ENCODE results near the gene DSP.

DSP gene

GRCh38 chr6:7544597-7544996 is 3.1 kb downstream of the DSP start:
- Histone ChIP-seq H3K9me3 (ENCODE audit: insufficient read depth, low read length, severe bottlenecking) (no peaks in the 10 kb centered on the region), H3K27ac (ENCODE audit: low read length) (no peak overlapping the region), H3K4me3 (ENCODE audit: low read depth in 1 of 2, low read length in 2 of 2) (no peak overlapping the region), H3K27me3 (ENCODE audit: insufficient read depth, low read length, poor library complexity) (peaks cover 34% of the 10 kb centered on the region), H3K9ac (ENCODE audit: low read depth, low read length) (no peak overlapping the region), H2AFZ (ENCODE audit: low read depth, low read length) (no peak overlapping the region), H3K4me1 (ENCODE audit: insufficient read depth, low read length) (no peaks in the 10 kb centered on the region), H3K4me2 (ENCODE audit: insufficient read depth, low read length) (no peak overlapping the region), H4K20me1 (ENCODE audit: insufficient read depth, low read length) (no peaks in the 10 kb centered on the region), H3K79me2 (ENCODE audit: insufficient read depth, low read length) (no peaks in the 10 kb centered on the region), H3K36me3 (ENCODE audit: insufficient read depth, low read length) (no peaks in the 10 kb centered on the region)
- no peak for ATAC-seq (ENCODE audit: insufficient read depth, low read depth)
- no peak for DNase-seq
- TF ChIP-seq CTCF (IDR thresholded peaks at IDR 0.05; ENCODE audit: borderline replicate concordance, extremely low read depth, low read length, poor library complexity, severe bottlenecking) (no peak), EZH2 (IDR thresholded peaks at IDR 0.05; ENCODE audit: borderline replicate concordance, low read depth, low read length, severe bottlenecking) (no peak)

- Histone ChIP-seq H3K4me3 (ENCODE audit: low read depth in 1 of 2, low read length in 2 of 2) (no peak overlapping the region), H3K9ac (ENCODE audit: low read depth, low read length) (no peak overlapping the region), H3K27ac (ENCODE audit: low read length) (no peak overlapping the region)
Observed at GRCh38 chr6:7545316-7546019, 4.0 kb downstream of the DSP start.

GRCh38 chr6:7546020-7546369 is 4.5 kb downstream of the DSP start:
- DNase-seq (no peak), ATAC-seq (ENCODE audit: insufficient read depth, low read depth) (no peak)
- Histone ChIP-seq H2AFZ (ENCODE audit: low read depth, low read length) (no peak overlapping the region), H3K4me3 (ENCODE audit: low read depth in 1 of 2, low read length in 2 of 2) (no peak overlapping the region), H3K27ac (ENCODE audit: low read length) (no peak overlapping the region), H3K9me3 (ENCODE audit: insufficient read depth, low read length, severe bottlenecking) (no peaks in the 10 kb centered on the region), H3K79me2 (ENCODE audit: insufficient read depth, low read length) (no peaks in the 10 kb centered on the region), H4K20me1 (ENCODE audit: insufficient read depth, low read length) (no peaks in the 10 kb centered on the region), H3K36me3 (ENCODE audit: insufficient read depth, low read length) (no peaks in the 10 kb centered on the region), H3K4me1 (ENCODE audit: insufficient read depth, low read length) (no peaks in the 10 kb centered on the region), H3K27me3 (ENCODE audit: insufficient read depth, low read length, poor library complexity) (peaks cover 34% of the 10 kb centered on the region), H3K4me2 (ENCODE audit: insufficient read depth, low read length) (no peak overlapping the region), H3K9ac (ENCODE audit: low read depth, low read length) (no peak overlapping the region)
- no peak for TF ChIP-seq EZH2 (IDR thresholded peaks at IDR 0.05; ENCODE audit: borderline replicate concordance, low read depth, low read length, severe bottlenecking)
- TF ChIP-seq CTCF (IDR thresholded peaks at IDR 0.05; ENCODE audit: borderline replicate concordance, extremely low read depth, low read length, poor library complexity, severe bottlenecking) = no peak

More at GRCh38 chr6:7545316-7546019, 4.0 kb downstream of the DSP start:
- no peak overlapping the region for H3K4me2 ChIP-seq (ENCODE audit: insufficient read depth, low read length)
- DNase-seq (no peak), ATAC-seq (ENCODE audit: insufficient read depth, low read depth) (no peak)
- H4K20me1 ChIP-seq (ENCODE audit: insufficient read depth, low read length) = no peaks in the 10 kb centered on the region
- H3K9me3 ChIP-seq (ENCODE audit: insufficient read depth, low read length, severe bottlenecking) = no peaks in the 10 kb centered on the region
- TF ChIP-seq EZH2 (IDR thresholded peaks at IDR 0.05; ENCODE audit: borderline replicate concordance, low read depth, low read length, severe bottlenecking) (no peak), CTCF (IDR thresholded peaks at IDR 0.05; ENCODE audit: borderline replicate concordance, extremely low read depth, low read length, poor library complexity, severe bottlenecking) (no peak)
- H2AFZ ChIP-seq (ENCODE audit: low read depth, low read length) = no peak overlapping the region
- H3K27me3 ChIP-seq (ENCODE audit: insufficient read depth, low read length, poor library complexity) = peaks cover 34% of the 10 kb centered on the region
- no peaks in the 10 kb centered on the region for H3K36me3 ChIP-seq (ENCODE audit: insufficient read depth, low read length)
- H3K4me1 ChIP-seq (ENCODE audit: insufficient read depth, low read length) = no peaks in the 10 kb centered on the region
- no peaks in the 10 kb centered on the region for H3K79me2 ChIP-seq (ENCODE audit: insufficient read depth, low read length)

Data from DND-41 (cell line).